ENCODE data around the gene BCLAF1.

Gene BCLAF1

GRCh38 chr6:136337121-136337520 lies 47.5 kb upstream of the BCLAF1 start:
- H3K36me3 ChIP-seq (replicated peaks in 1 of 2; ENCODE audit: control insufficient read depth in 2 of 2, insufficient read depth in 2 of 2, low read length in 2 of 2), result no peaks in the 10 kb centered on the region

GRCh38 chr6:136335736-136336363 lies 46.2 kb upstream of the BCLAF1 start:
- Histone ChIP-seq H4K8ac (ENCODE audit: low read depth, low read length) (no peak overlapping the region), H3K14ac (ENCODE audit: low read length) (no peak overlapping the region), H3K9ac (ENCODE audit: low read depth, low read length, poor library complexity) (no peak overlapping the region), H3K79me1 (ENCODE audit: low read depth, low read length) (no peaks in the 10 kb centered on the region), H2BK15ac (ENCODE audit: low read length) (no peak overlapping the region), H2AFZ (ENCODE audit: low read length) (no peak overlapping the region), H3K4me3 (ENCODE audit: low read length in 2 of 2) (no peak overlapping the region), H2BK12ac (ENCODE audit: low read length) (no peak overlapping the region), H2BK5ac (ENCODE audit: low read length) (no peak overlapping the region), H3K27ac (replicated peaks; ENCODE audit: low read length) (no peak overlapping the region), H3K18ac (ENCODE audit: low read length) (no peak overlapping the region), H2AK5ac (ENCODE audit: low read depth, low read length) (no peak overlapping the region), H3K23ac (ENCODE audit: low read depth, low read length, poor library complexity) (peak overlapping the region; percentile 17), H3K36me3 (replicated peaks in 1 of 2; ENCODE audit: control insufficient read depth in 2 of 2, insufficient read depth in 2 of 2, low read length in 2 of 2) (no peaks in the 10 kb centered on the region), H3K4ac (ENCODE audit: low read length) (no peak overlapping the region), H3K4me2 (ENCODE audit: insufficient read depth, low read length, poor library complexity, severe bottlenecking) (no peak overlapping the region), H2BK120ac (ENCODE audit: low read depth, low read length) (no peak overlapping the region), H3K9me3 (replicated peaks in 1 of 2; ENCODE audit: control insufficient read depth in 2 of 2, insufficient read depth in 1 of 2, low read depth in 1 of 2, low read length in 2 of 2) (no peaks in the 10 kb centered on the region), H3K27me3 (ENCODE audit: control insufficient read depth in 3 of 3, insufficient read depth in 3 of 3, low read depth in 1 of 3, low read length in 3 of 3) (no peaks in the 10 kb centered on the region), H3K4me1 (ENCODE audit: control insufficient read depth in 2 of 2, insufficient read depth in 1 of 2, low read depth in 1 of 2, low read length in 2 of 2) (no peaks in the 10 kb centered on the region), H4K91ac (ENCODE audit: low read depth, low read length, poor library complexity) (no peak overlapping the region)
- no peak for DNase-seq (ENCODE audit: low spot score)
- WGBS, 2 donors (ENCODE audit: extremely low coverage in 2 of 2, insufficient read length in 2 of 2, insufficient replicate concordance in 1 of 2), result no CpG with 5 or more reads among the region's 12 CpGs

More at GRCh38 chr6:136337121-136337520, 47.5 kb upstream of the BCLAF1 start:
- Histone ChIP-seq H4K8ac (ENCODE audit: low read depth, low read length) (no peak overlapping the region), H3K4me3 (ENCODE audit: low read length in 2 of 2) (no peak overlapping the region), H3K9me3 (replicated peaks in 1 of 2; ENCODE audit: control insufficient read depth in 2 of 2, insufficient read depth in 1 of 2, low read depth in 1 of 2, low read length in 2 of 2) (no peaks in the 10 kb centered on the region), H3K18ac (ENCODE audit: low read length) (no peak overlapping the region), H3K9ac (ENCODE audit: low read depth, low read length, poor library complexity) (no peak overlapping the region), H3K4me2 (ENCODE audit: insufficient read depth, low read length, poor library complexity, severe bottlenecking) (no peak overlapping the region), H3K27me3 (ENCODE audit: control insufficient read depth in 3 of 3, insufficient read depth in 3 of 3, low read depth in 1 of 3, low read length in 3 of 3) (no peaks in the 10 kb centered on the region), H2BK12ac (ENCODE audit: low read length) (no peak overlapping the region), H3K4me1 (ENCODE audit: control insufficient read depth in 2 of 2, insufficient read depth in 1 of 2, low read depth in 1 of 2, low read length in 2 of 2) (no peaks in the 10 kb centered on the region), H2BK15ac (ENCODE audit: low read length) (no peak overlapping the region), H3K4ac (ENCODE audit: low read length) (no peak overlapping the region), H2AFZ (ENCODE audit: low read length) (no peak overlapping the region), H3K27ac (replicated peaks; ENCODE audit: low read length) (no peak overlapping the region), H3K79me1 (ENCODE audit: low read depth, low read length) (no peaks in the 10 kb centered on the region), H3K23ac (ENCODE audit: low read depth, low read length, poor library complexity) (no peak overlapping the region), H4K91ac (ENCODE audit: low read depth, low read length, poor library complexity) (no peak overlapping the region), H2BK5ac (ENCODE audit: low read length) (no peak overlapping the region), H3K14ac (ENCODE audit: low read length) (no peak overlapping the region), H2AK5ac (ENCODE audit: low read depth, low read length) (no peak overlapping the region), H2BK120ac (ENCODE audit: low read depth, low read length) (no peak overlapping the region)
- no peak for DNase-seq (ENCODE audit: low spot score)
- WGBS, 2 donors (ENCODE audit: extremely low coverage in 2 of 2, insufficient read length in 2 of 2, insufficient replicate concordance in 1 of 2), result no CpG with 5 or more reads among the region's 3 CpGs

GRCh38 chr6:136334853-136335252 lies 45.2 kb upstream of the BCLAF1 start:
- Histone ChIP-seq H3K18ac (ENCODE audit: low read length) (no peak overlapping the region), H4K8ac (ENCODE audit: low read depth, low read length) (no peak overlapping the region), H3K4me2 (ENCODE audit: insufficient read depth, low read length, poor library complexity, severe bottlenecking) (no peak overlapping the region), H2BK120ac (ENCODE audit: low read depth, low read length) (no peak overlapping the region), H3K36me3 (replicated peaks in 1 of 2; ENCODE audit: control insufficient read depth in 2 of 2, insufficient read depth in 2 of 2, low read length in 2 of 2) (no peaks in the 10 kb centered on the region), H2AK5ac (ENCODE audit: low read depth, low read length) (no peak overlapping the region), H2BK15ac (ENCODE audit: low read length) (no peak overlapping the region), H3K4me1 (ENCODE audit: control insufficient read depth in 2 of 2, insufficient read depth in 1 of 2, low read depth in 1 of 2, low read length in 2 of 2) (no peaks in the 10 kb centered on the region), H3K4ac (ENCODE audit: low read length) (no peak overlapping the region), H3K27me3 (ENCODE audit: control insufficient read depth in 3 of 3, insufficient read depth in 3 of 3, low read depth in 1 of 3, low read length in 3 of 3) (no peaks in the 10 kb centered on the region), H2AFZ (ENCODE audit: low read length) (no peak overlapping the region), H2BK12ac (ENCODE audit: low read length) (no peak overlapping the region), H3K9ac (ENCODE audit: low read depth, low read length, poor library complexity) (no peak overlapping the region), H2BK5ac (ENCODE audit: low read length) (no peak overlapping the region), H3K79me1 (ENCODE audit: low read depth, low read length) (no peaks in the 10 kb centered on the region), H3K23ac (ENCODE audit: low read depth, low read length, poor library complexity) (no peak overlapping the region), H3K27ac (replicated peaks; ENCODE audit: low read length) (no peak overlapping the region), H3K9me3 (replicated peaks in 1 of 2; ENCODE audit: control insufficient read depth in 2 of 2, insufficient read depth in 1 of 2, low read depth in 1 of 2, low read length in 2 of 2) (no peaks in the 10 kb centered on the region), H3K14ac (ENCODE audit: low read length) (no peak overlapping the region), H3K4me3 (ENCODE audit: low read length in 2 of 2) (no peak overlapping the region), H4K91ac (ENCODE audit: low read depth, low read length, poor library complexity) (no peak overlapping the region)
- DNase-seq (ENCODE audit: low spot score), result no peak
- no CpG with 5 or more reads among the region's 9 CpGs for WGBS, 2 donors (ENCODE audit: extremely low coverage in 2 of 2, insufficient read length in 2 of 2, insufficient replicate concordance in 1 of 2)

GRCh38 chr6:136334465-136334846 lies 44.8 kb upstream of the BCLAF1 start:
- no peaks in the 10 kb centered on the region for H3K27me3 ChIP-seq (ENCODE audit: control insufficient read depth in 3 of 3, insufficient read depth in 3 of 3, low read depth in 1 of 3, low read length in 3 of 3)
- no peak for DNase-seq (ENCODE audit: low spot score)
- H4K91ac ChIP-seq (ENCODE audit: low read depth, low read length, poor library complexity), result no peak overlapping the region
- H2BK15ac ChIP-seq (ENCODE audit: low read length), result no peak overlapping the region
- no peak overlapping the region for H3K27ac ChIP-seq (replicated peaks; ENCODE audit: low read length)
- H3K4me3 ChIP-seq (ENCODE audit: low read length in 2 of 2), result no peak overlapping the region
- no peak overlapping the region for H2BK120ac ChIP-seq (ENCODE audit: low read depth, low read length)
- no peaks in the 10 kb centered on the region for H3K79me1 ChIP-seq (ENCODE audit: low read depth, low read length)
- H3K4ac ChIP-seq (ENCODE audit: low read length), result no peak overlapping the region
- H2BK12ac ChIP-seq (ENCODE audit: low read length), result no peak overlapping the region
- H3K9me3 ChIP-seq (replicated peaks in 1 of 2; ENCODE audit: control insufficient read depth in 2 of 2, insufficient read depth in 1 of 2, low read depth in 1 of 2, low read length in 2 of 2), result no peaks in the 10 kb centered on the region
- peak overlapping the region; percentile 8 for H3K23ac ChIP-seq (ENCODE audit: low read depth, low read length, poor library complexity)
- H3K14ac ChIP-seq (ENCODE audit: low read length), result no peak overlapping the region
- no peak overlapping the region for H2BK5ac ChIP-seq (ENCODE audit: low read length)
- no peak overlapping the region for H3K4me2 ChIP-seq (ENCODE audit: insufficient read depth, low read length, poor library complexity, severe bottlenecking)
- H3K36me3 ChIP-seq (replicated peaks in 1 of 2; ENCODE audit: control insufficient read depth in 2 of 2, insufficient read depth in 2 of 2, low read length in 2 of 2), result no peaks in the 10 kb centered on the region
- no peak overlapping the region for H3K9ac ChIP-seq (ENCODE audit: low read depth, low read length, poor library complexity)
- no peaks in the 10 kb centered on the region for H3K4me1 ChIP-seq (ENCODE audit: control insufficient read depth in 2 of 2, insufficient read depth in 1 of 2, low read depth in 1 of 2, low read length in 2 of 2)
- WGBS, 2 donors (ENCODE audit: extremely low coverage in 2 of 2, insufficient read length in 2 of 2, insufficient replicate concordance in 1 of 2), result no CpG with 5 or more reads among the region's 13 CpGs
- H3K18ac ChIP-seq (ENCODE audit: low read length), result no peak overlapping the region
- no peak overlapping the region for H2AK5ac ChIP-seq (ENCODE audit: low read depth, low read length)
- no peak overlapping the region for H2AFZ ChIP-seq (ENCODE audit: low read length)
- no peak overlapping the region for H4K8ac ChIP-seq (ENCODE audit: low read depth, low read length)

Data from neuronal stem cell (in vitro differentiated cells).